Activated effector memory CD4-positive, alpha-beta T cell treated with anti-CD3 and anti-CD28 coated beads, Interleukin-2, amount 50 U/mL, for 16 hours (primary cell): Measurements from ENCODE around the gene OPTC.

Experiments
- DNase-seq: peaks from one replicate; pipeline ENCODE4 v3.0.0-alpha.2; 2020

Gene OPTC

GRCh38 chr1:203519053-203519840, 25.3 kb downstream of the OPTC start:
- no peak for DNase-seq

DNA sequence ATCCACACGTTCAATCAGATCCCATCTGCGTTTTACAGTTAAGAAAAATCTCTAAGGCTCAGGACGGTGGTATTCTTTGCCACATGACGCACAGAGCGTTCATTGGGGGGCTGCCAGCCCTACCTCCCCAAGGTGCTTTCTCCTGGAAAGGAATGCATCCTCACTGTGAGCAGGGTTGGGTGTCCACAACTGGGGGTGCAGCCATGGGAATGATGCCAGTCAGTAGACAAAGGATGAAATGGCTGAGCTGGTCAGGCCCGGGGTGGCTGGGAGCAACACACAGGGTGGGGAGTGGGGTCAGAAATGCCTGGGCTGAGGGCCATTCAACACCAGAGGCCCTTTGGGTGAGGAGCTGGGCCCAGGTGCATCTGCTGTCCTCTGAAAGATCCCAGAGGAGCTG, 25.9 kb downstream of the OPTC start:
- DNase-seq: no peak

DNA sequence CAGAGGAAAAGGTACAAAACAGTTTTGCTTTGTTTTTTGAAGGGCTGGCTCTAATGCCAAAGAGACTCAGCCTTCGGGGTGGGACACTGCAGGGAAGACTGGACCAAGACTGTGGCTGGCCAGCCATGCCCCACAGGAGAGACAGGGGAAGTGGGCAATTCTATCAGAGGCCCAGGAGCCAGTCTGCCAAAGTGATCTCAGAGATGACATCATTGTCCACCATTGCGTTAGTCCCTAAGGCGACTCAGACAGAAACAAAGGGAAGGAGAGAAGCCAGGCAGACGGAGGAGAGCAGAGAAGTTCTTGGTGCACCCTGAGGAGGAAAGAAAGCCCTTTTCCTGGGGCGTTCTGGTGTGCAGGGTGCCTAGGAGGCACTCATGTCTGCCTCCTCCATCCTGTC, 26.4 kb downstream of the OPTC start:
- no peak for DNase-seq

- DNase-seq: no peak
Observed at GRCh38 chr1:203521074-203521794, 27.3 kb downstream of the OPTC start.

DNA sequence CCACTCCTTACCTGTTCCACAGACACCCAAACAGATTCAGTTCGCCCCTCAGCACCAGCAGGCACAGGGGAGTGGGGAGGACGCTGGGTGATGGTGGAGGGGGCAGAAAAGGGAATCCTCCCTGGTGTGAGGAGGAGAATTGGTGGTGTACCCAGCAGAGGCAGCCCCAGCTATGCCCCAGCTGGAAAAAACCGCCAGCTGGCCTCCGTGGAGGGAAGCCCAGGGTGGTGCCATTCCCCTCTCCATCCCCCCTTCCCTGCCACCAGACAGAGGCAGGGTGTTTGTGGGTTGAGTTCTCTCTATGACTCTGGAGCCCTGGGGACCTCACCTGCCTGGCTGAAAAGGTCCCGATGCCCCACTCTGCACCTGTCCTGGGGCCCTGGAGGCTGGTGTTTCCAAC, 27.9 kb downstream of the OPTC start:
- DNase-seq: no peak

DNA sequence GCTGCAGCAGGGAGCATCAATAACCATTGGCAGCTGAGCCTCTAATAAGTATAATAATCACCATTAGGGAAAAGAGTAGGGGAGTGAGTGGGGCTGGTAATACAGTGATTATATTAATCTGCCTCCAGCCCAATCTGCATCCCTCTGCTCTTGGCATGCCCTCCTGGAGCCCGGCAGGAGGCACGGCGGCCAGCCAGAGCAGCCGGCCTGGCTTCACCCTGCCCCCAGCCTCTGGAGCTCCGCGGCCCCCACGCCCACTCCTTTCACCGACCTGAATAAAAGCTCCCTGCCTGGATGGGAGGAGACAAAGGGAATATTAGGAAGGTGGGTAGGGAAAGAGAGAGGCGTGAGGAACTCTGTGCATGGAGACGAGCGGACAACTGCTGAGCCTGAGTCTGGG, 28.3 kb downstream of the OPTC start:
- no peak for DNase-seq

DNA sequence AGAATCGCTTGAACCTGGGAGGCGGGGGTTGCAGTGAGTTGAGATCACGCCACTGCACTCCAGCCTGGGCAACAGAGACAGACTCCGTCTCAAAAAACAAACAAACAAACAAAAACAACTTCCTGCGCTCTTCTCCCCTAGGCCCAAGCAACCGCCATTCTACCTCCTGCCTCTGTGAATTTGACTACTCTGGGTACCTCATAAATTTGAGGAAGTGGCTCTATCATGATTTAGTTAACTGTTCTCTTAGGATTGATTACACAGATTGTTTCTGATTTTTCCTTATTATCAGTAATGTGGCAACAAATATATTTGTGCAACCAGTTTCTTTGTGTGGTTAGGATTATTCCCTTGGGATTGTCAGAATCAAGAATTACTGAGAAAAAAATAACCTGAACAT, 29.7 kb downstream of the OPTC start:
- DNase-seq: no peak

GRCh38 chr1:203524152-203524551, 30.2 kb downstream of the OPTC start:
- no peak for DNase-seq

DNA sequence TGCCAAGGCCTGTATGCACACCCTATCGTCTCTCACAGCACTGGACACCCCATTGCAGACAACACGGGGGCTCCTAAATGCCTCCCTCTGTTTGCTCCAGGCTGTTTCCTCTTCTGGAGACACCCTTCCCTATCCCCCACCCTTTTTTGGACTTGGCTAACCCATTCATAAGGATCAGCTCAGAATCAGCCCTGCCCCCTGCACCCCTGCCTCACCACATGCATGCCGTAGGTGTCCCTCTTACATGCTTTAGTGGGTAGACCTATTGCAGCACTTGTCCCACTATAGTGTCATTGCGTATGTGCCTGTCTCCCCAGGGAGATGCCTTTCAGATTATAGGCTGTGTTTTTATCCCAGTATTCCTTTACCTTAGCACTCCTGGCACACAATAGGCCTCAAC, 30.9 kb downstream of the OPTC start:
- no peak for DNase-seq

- no peak for DNase-seq
Observed at GRCh38 chr1:203525685-203526084, 31.7 kb downstream of the OPTC start.

GRCh38 chr1:203526130-203526529, 32.2 kb downstream of the OPTC start:
- DNase-seq: no peak

DNA sequence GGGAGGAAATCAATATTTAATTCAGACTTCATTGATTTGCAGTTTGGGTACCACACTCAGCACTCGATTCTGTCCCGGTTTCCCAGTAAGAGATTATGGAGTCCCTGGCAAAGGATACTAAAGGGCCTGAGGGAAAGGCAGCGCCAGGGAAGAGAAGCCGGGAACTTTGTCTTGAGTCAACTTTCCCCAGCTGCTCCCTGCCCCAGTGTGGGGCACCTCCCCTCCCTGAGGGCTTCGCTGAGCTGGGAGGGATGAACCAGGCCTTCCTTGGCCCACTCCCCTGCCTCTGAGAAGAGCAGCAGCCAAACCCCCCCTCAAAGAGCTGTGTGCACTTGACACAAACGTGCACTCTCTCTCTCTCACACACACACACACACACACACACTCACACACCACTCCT, 32.6 kb downstream of the OPTC start:
- no peak for DNase-seq

GRCh38 chr1:203527013-203527412, 33.1 kb downstream of the OPTC start:
- no peak for DNase-seq

GRCh38 chr1:203528063-203528462, 34.1 kb downstream of the OPTC start:
- no peak for DNase-seq

GRCh38 chr1:203528976-203529835, 35.3 kb downstream of the OPTC start:
- DNase-seq: no peak

- no peak for DNase-seq
Observed at GRCh38 chr1:203531063-203531462, 37.1 kb downstream of the OPTC start.

GRCh38 chr1:203534012-203534411, 40.1 kb downstream of the OPTC start:
- DNase-seq: no peak

GRCh38 chr1:203534526-203534925, 40.6 kb downstream of the OPTC start:
- DNase-seq: no peak

DNA sequence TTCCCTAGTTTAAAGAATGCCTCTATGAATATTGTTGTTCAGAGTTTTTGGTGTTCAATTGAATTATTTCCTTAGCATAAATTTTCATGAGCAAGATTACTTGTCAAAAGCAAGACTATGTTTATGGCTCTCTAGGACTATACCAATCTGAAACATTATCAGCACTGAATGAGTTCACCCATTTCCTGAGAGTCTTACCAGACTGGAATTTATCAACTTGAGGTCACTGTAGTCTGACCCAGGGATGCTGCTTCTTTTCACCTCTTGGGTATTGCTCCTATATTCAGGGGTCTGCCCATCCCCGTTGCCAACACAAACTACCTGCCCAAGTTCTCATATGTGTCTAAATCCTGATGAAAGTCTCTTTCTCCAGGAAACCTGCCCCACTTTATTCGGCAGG, 42.6 kb downstream of the OPTC start:
- DNase-seq: no peak

- DNase-seq: no peak
Observed at GRCh38 chr1:203536980-203537455, 43.1 kb downstream of the OPTC start.

DNA sequence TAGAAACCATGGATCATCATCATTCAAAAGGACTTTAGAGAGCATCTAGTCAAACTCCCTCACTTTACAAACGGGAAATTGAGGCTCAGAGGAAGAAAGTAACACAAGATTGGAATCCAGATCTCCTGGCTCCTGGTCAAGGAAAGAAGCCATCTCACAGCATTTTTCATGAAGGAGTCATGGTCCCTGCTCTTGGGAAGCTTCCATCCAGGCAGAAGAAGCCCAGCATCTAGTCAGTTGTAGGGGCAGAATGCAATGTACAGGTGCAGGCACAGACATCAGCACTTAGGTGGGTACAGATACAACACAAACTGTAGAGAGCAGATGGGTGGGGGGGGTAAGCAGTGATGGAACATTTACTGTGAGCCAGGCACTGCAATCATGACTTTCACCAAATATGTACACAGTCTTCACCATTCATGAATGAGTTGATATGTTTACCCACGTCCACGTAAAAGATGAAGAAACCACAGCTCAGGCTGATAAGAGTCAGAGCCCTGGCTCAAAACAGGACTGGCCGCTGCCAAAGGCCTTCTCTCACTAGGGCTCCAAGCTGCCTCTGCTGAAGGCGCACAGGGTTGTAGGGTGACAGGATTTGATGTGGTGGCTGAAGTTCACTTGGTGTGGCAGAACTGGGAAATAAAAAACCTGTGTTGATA, 44.0 kb downstream of the OPTC start:
- no peak for DNase-seq

DNA sequence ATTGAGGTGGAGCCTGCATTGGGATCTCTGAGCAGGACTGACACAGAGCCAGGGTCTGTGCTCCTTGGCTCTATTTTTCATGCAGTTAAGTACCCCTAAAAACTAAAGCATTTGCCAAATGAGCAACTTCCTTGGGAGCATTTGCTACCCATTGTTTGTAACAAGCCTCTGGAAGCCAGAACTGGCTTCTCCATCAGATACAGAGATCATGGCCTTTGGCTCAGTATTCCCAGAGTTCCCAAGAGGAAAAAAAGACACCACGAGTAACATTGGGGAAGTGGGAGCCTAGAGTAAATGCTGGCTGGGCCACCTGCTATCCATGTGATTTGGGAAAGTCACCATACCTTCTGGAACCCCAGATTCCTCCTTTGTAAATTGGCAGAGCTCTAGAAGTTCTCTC, 44.8 kb downstream of the OPTC start:
- no peak for DNase-seq
